GM23248 (cell line): ENCODE measurements around the gene MEI1. TPM values are rescaled to one million over a fixed set of nuclear protein-coding genes. Genes with fewer than 3 reads are reported as not detected.
"Not testable (repeated sequence)": the region's sequence is repeated elsewhere in the genome, so short reads cannot be mapped to it uniquely, and the experiment has no call there.

Experiments
- DNase-seq: peaks from one replicate; pipeline ENCODE4 v3.0.0-alpha.2; 2015
- H2AFZ ChIP-seq: fragments of 200-600 bp; sonication (generic); 2 replicates; pipeline ENCODE4 v1.6.1; 2016; ENCODE audit warnings: antibody characterized with exemption
- H3F3A ChIP-seq: fragments of 200-600 bp; sonication (generic); 2 replicates; pipeline ENCODE4 v1.6.1; 2016; ENCODE audit warnings: mild to moderate bottlenecking, antibody characterized with exemption, mixed run types; ENCODE audit not compliant: insufficient read depth
- H3K27ac ChIP-seq: fragments of 200-600 bp; sonication (generic); 2 replicates; pipeline ENCODE4 v1.5.1; 2016; ENCODE audit warnings: mild to moderate bottlenecking
- H3K27me3 ChIP-seq: fragments of 200-600 bp; sonication (generic); replicated peaks from 2 replicates; pipeline ENCODE4 v1.6.1; 2016; ENCODE audit warnings: mild to moderate bottlenecking; ENCODE audit not compliant: insufficient read depth
- H3K36me3 ChIP-seq: fragments of 200-600 bp; sonication (generic); 2 replicates; pipeline ENCODE4 v1.6.1; 2016; ENCODE audit warnings: low read depth, mild to moderate bottlenecking
- H3K4me1 ChIP-seq: fragments of 200-600 bp; sonication (generic); 2 replicates; pipeline ENCODE4 v1.6.1; 2016; ENCODE audit warnings: mild to moderate bottlenecking; ENCODE audit not compliant: insufficient read depth
- H3K4me2 ChIP-seq: fragments of 200-600 bp; sonication (generic); one replicate; pipeline ENCODE4 v1.6.1; 2016; ENCODE audit warnings: mild to moderate bottlenecking; ENCODE audit not compliant: unreplicated experiment
- H3K4me3 ChIP-seq: fragments of 200-600 bp; sonication (generic); 2 replicates; pipeline ENCODE4 v1.5.1; 2016; ENCODE audit warnings: mild to moderate bottlenecking
- H3K79me2 ChIP-seq: fragments of 200-600 bp; sonication (generic); 2 replicates; pipeline ENCODE4 v1.6.1; 2016; ENCODE audit warnings: mild to moderate bottlenecking; ENCODE audit not compliant: insufficient read depth
- H3K9ac ChIP-seq: fragments of 200-600 bp; sonication (generic); 2 replicates; pipeline ENCODE4 v1.6.1; 2016; ENCODE audit warnings: mild to moderate bottlenecking
- H3K9me2 ChIP-seq: fragments of 200-600 bp; sonication (generic); 2 replicates; pipeline ENCODE4 v1.6.1; 2016; ENCODE audit warnings: mixed run types, mild to moderate bottlenecking, moderate library complexity; ENCODE audit not compliant: insufficient read depth
- H3K9me3 ChIP-seq: fragments of 200-600 bp; sonication (generic); one replicate; pipeline ENCODE4 v1.6.1; 2017; ENCODE audit warnings: low read depth
- H4K20me1 ChIP-seq: fragments of 200-600 bp; sonication (generic); 2 replicates; pipeline ENCODE4 v1.6.0; 2016; ENCODE audit not compliant: insufficient read depth
- EZH2 ChIP-seq: fragments of 200-600 bp; sonication (generic); IDR thresholded peaks from 2 replicates; pipeline ENCODE4 v1.6.1; 2018; ENCODE audit warnings: antibody characterized with exemption, mild to moderate bottlenecking; ENCODE audit not compliant: insufficient read depth, poor library complexity, severe bottlenecking
- EZH2phosphoT487 ChIP-seq: fragments of 200-600 bp; sonication (generic); IDR thresholded peaks from 2 replicates; pipeline ENCODE4 v1.6.1; 2018; ENCODE audit warnings: antibody characterized with exemption, moderate library complexity, mild to moderate bottlenecking, low read depth; ENCODE audit not compliant: insufficient read depth
- WGBS, 2 experiments: methylation state at CpG; one replicate each; pipeline ENCODE4 v1.1.6; 2015 to 2017; ENCODE audit warnings: low lambda C conversion rate in 2 of 2, low coverage in 1 of 2; ENCODE audit errors: missing lambda C conversion rate in 2 of 2; 5-methylcytosine and 5-hydroxymethylcytosine counted together
- in situ Hi-C: fragments of 300-500 bp; cut with MboI; formaldehyde crosslinking; loops from 2 replicates; pipeline ENCODE4 v1.15.0; 2020
- polyA plus RNA-seq: library from polyadenylated mRNA; unstranded; fragments of >200 nt; fragmentation: Nextera tagmentation; extraction: Ambion mirVana; gene quantifications from 2 replicates; pipeline ENCODE4 v1.2.1, GENCODE V29; 2016
- total RNA-seq: library from RNA; depleted of rRNA; stranded (reverse); fragments of >200 nt; shearing (Covaris generic); gene quantifications from 2 replicates; pipeline ENCODE4 v1.2.3, GENCODE V29; 2014

MEI1 gene
- total and polyA plus RNA-seq, 2 experiments from 2014 or later: 2.2 to 5.9 TPM

DNA sequence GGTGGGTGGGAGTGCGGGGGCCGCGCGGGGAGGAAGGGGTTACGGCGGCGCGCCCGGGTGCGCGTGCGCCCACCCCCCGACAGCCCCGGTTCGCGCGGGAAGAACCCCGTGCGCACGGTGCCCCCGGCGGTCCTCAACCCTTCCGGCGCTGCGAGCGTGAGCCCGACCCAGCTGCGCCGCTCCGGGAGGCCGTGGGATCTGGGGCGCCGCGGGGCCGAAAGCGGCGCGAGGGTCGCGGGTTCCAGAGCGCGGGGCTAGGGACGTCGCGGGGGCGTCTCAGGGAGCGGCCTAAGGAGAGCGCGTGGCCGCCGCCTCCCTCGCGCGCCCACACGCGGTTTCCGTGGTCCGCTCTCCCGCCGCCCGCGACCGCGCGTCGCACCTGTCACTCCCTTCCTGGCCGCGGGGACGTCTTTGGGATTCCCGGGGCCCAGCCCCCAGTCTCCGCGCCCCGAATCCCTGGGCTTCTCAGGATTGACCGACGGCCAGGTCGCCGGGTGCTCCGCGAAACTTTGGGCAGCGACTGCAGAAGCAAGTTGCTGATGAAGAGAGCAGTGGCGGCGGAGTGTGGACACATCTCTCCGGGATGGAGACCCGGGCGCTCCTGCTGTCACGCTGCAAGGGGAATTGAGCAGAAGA, 134.2 kb downstream of the MEI1 start:
- Histone ChIP-seq H3F3A (peaks cover 6% of the 10 kb centered on the region), H2AFZ (peak overlapping the region; percentile 63), H3K9ac (peak overlapping the region; percentile 81), H3K4me1 (peaks cover 7% of the 10 kb centered on the region; the same call in 1 of the 2 replicates), H3K4me2 (peak overlapping the region; percentile 78), H3K9me3 (no peaks in the 10 kb centered on the region), H3K27ac (peak overlapping the region; percentile 75), H3K36me3 (no peaks in the 10 kb centered on the region), H3K4me3 (peak overlapping the region; percentile 81), H3K79me2 (peaks cover 48% of the 10 kb centered on the region), H3K9me2 (no peaks in the 10 kb centered on the region), H3K27me3 (no peaks in the 10 kb centered on the region), H4K20me1 (no peaks in the 10 kb centered on the region)
- WGBS, 2 experiments: 0 to 1% methylated on average over 43 to 75 of the region's 86 CpGs
- in situ Hi-C loops: no loop called here
- DNase-seq: peak; percentile 65
- TF ChIP-seq EZH2phosphoT487: no peak
- TF ChIP-seq EZH2: no peak

DNA sequence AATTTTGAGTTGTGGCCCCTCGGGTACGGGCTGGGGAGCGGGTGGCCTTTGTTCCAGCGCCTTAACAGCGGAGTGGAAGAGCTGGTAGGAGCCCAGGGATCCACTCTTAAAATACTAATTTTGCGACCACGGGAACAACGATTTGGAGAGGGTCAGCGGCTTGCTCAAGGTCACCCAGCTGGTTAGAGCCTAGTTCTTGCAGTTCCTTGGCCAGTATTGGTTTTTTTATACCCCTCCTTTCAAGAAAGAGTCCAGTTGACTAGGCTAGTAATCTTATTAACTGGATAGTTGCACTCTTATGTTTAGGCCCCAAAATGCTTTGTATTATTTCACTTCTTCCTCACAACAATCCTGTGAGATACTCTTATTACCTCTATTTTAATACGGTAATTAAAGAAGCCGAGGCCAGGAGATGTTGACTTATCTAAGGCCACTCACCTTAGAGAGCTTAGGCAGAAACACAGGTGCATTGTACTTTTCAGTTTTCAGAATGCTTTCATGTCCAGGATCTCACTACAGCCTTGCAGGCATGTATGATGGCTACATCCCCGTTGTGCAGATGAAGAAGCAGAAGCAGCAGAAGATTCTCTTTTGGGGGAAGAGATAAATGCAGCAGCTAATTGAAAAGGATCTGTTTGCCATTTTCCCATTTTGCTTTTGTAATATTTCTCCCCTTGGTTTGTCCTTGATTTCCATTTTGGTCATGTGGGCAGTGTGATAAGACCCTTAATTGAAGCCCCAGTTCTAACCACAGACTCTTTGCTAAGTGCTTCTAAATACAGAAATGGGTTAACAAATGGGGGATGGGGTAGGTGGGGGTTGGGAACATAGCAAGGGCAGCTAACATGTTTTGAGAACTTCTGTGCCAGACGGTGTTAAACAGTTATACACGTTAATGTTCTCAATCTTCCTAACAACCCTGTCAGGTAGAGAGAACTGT, 135.0 kb downstream of the MEI1 start:
- 18% methylated on average over 14 of the region's 14 CpGs for WGBS, 2 experiments
- DNase-seq: no peak
- no peaks in the 10 kb centered on the region for H3K9me2 ChIP-seq
- peaks cover 6% of the 10 kb centered on the region for H3F3A ChIP-seq
- H3K27ac ChIP-seq: no peak overlapping the region
- H3K9ac ChIP-seq: peak overlapping the region; percentile 81
- no peaks in the 10 kb centered on the region for H3K36me3 ChIP-seq
- in situ Hi-C loops: no loop called here
- H3K4me2 ChIP-seq: peak overlapping the region; percentile 78
- H2AFZ ChIP-seq: peak overlapping the region; percentile 63
- H4K20me1 ChIP-seq: no peaks in the 10 kb centered on the region
- TF ChIP-seq EZH2 (no peak), EZH2phosphoT487 (no peak)
- H3K9me3 ChIP-seq: no peaks in the 10 kb centered on the region
- H3K79me2 ChIP-seq: peaks cover 56% of the 10 kb centered on the region
- peak overlapping the region; percentile 81 for H3K4me3 ChIP-seq
- H3K27me3 ChIP-seq: no peaks in the 10 kb centered on the region
- H3K4me1 ChIP-seq: peaks cover 7% of the 10 kb centered on the region; the same call in 1 of the 2 replicates

DNA sequence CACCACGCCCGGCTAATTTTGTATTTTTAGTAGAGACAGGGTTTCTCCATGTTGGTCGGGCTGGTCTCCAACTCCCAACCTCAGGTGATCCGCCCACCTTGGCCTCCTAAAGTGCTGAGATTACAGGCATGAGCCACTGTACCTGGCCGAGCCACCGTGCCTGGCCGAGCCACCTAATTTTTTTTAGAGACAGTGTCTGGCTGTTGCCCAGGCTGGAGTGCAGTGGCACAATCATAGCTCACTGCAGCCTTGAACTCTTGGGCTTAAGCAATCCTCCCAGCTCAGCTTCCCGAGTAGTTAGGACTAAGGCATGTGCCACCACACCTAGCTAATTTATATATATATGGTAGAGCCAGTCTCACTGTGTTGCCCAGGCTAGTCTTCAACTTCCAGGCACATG, 136.2 kb downstream of the MEI1 start:
- DNase-seq, H3K9me2 ChIP-seq, H3K27me3 ChIP-seq, H3F3A ChIP-seq, H3K36me3 ChIP-seq, H3K4me3 ChIP-seq, H3K4me2 ChIP-seq, H3K9ac ChIP-seq, H3K9me3 ChIP-seq, H3K27ac ChIP-seq, H4K20me1 ChIP-seq, H2AFZ ChIP-seq, in situ Hi-C loops, H3K4me1 ChIP-seq: not testable (repeated sequence)
- H3K79me2 ChIP-seq: peaks cover 68% of the 10 kb centered on the region
- 96 to 98% methylated on average over 8 of the region's 8 CpGs for WGBS, 2 experiments

DNA sequence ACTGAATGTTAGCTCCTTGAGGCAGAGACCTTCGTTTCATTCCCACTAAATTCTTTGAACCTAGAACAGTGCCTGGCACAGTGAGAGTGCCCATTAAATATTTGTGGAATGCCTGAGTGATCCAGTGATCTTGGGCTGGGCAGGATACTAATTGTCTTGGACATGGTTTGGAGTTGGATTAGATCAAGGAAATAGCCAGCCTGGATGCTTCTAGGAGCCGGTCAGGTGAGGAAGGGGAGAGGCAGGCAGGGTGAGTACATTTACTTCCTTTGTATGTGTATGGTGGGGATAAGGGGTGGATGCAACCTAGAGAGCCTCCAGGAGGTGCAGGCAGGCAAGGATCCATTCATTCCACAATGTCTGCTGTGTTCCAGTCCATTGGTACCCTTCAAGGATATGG, 137.2 kb downstream of the MEI1 start:
- Histone ChIP-seq H3F3A (peaks cover 6% of the 10 kb centered on the region), H3K9ac (no peak overlapping the region), H3K4me1 (peaks cover 7% of the 10 kb centered on the region; the same call in 1 of the 2 replicates), H3K4me2 (no peak overlapping the region), H3K9me3 (no peaks in the 10 kb centered on the region), H3K79me2 (peaks cover 79% of the 10 kb centered on the region), H3K9me2 (no peaks in the 10 kb centered on the region), H4K20me1 (no peaks in the 10 kb centered on the region), H2AFZ (no peak overlapping the region), H3K27me3 (no peaks in the 10 kb centered on the region), H3K36me3 (no peaks in the 10 kb centered on the region), H3K27ac (no peak overlapping the region), H3K4me3 (no peak overlapping the region)
- no peak for DNase-seq
- TF ChIP-seq EZH2 (no peak), EZH2phosphoT487 (no peak)
- WGBS, 2 experiments: 76 to 80% methylated on average over 2 of the region's 2 CpGs
- in situ Hi-C loops: no loop called here
